Activated CD4-positive, alpha-beta memory T cell treated with anti-CD3 and anti-CD28 coated beads for 36 hours (primary cell): Measurements from ENCODE around the gene NRL. TPM values are rescaled to one million over a fixed set of nuclear protein-coding genes. Genes with fewer than 3 reads are reported as not detected.

Source experiments
- CTCF ChIA-PET: fragments of 350-600 bp; sonication (Branson Sonifier 250); formaldehyde crosslinking; loops from one replicate; lab custom pipeline; 2021; ENCODE audit warnings: antibody characterized with exemption, inconsistent platforms; lab: Charles Lee
- POLR2A ChIA-PET: fragments of 350-600 bp; sonication (Branson Sonifier 250); formaldehyde crosslinking; loops from one replicate; lab custom pipeline; 2021; ENCODE audit warnings: antibody characterized with exemption; lab: Charles Lee
- DNase-seq: peaks from one replicate; pipeline ENCODE4 v3.0.0-alpha.2; 2020
- H3K27ac Mint-ChIP-seq: one replicate; pipeline ENCODE4 v1.8.0; 2021; ENCODE audit warnings: mixed read lengths
- H3K27me3 Mint-ChIP-seq: one replicate; pipeline ENCODE4 v1.8.0; 2021; ENCODE audit warnings: mixed read lengths
- H3K36me3 Mint-ChIP-seq: one replicate; pipeline ENCODE4 v1.8.0; 2021; ENCODE audit warnings: mixed read lengths
- H3K4me1 Mint-ChIP-seq: one replicate; pipeline ENCODE4 v1.8.0; 2021; ENCODE audit warnings: low read depth, mixed read lengths
- H3K4me3 Mint-ChIP-seq: one replicate; pipeline ENCODE4 v1.8.0; 2021; ENCODE audit warnings: mild to moderate bottlenecking, mixed read lengths
- H3K9me3 Mint-ChIP-seq: one replicate; pipeline ENCODE4 v1.8.0; 2021; ENCODE audit warnings: mixed read lengths
- intact Hi-C: fragments of 100-400 bp; cut with micrococcal nuclease; formaldehyde crosslinking; loops from one replicate; pipeline ENCODE4 v1.15.1; 2023
- total RNA-seq, 2 experiments: library from RNA; stranded (reverse); gene quantifications; one replicate each; pipeline ENCODE4 v1.2.3, GENCODE V29; 2021

Gene NRL
- total RNA-seq, 2 experiments from 2014 or later = 1.2 to 1.9 TPM

- H3K27ac Mint-ChIP-seq = no peak overlapping the region
- H3K27me3 Mint-ChIP-seq = no peaks in the 10 kb centered on the region
- no peaks in the 10 kb centered on the region for H3K9me3 Mint-ChIP-seq
- H3K4me3 Mint-ChIP-seq = no peak overlapping the region
- ChIA-PET POLR2A (no interaction called here), CTCF (interaction anchor here (11.8 to 12.3 kb wide), 2 partner anchors 7 to 40 kb away, joined by 241 to 458 read pairs; no protein-coding TSS in a partner anchor)
- intact Hi-C loops = loop anchor here (10.0 kb wide), 1 partner anchor 114 kb away; the partner anchor contains the start of gene DHRS4L2
- H3K4me1 Mint-ChIP-seq = peaks cover 14% of the 10 kb centered on the region
- no peak for DNase-seq
- peaks cover 70% of the 10 kb centered on the region for H3K36me3 Mint-ChIP-seq
These were observed 15.6 kb downstream of the NRL start for GRCh38 chr14:24098927-24099813.

- Mint-ChIP-seq H3K27ac (no peak overlapping the region), H3K27me3 (no peaks in the 10 kb centered on the region), H3K9me3 (no peaks in the 10 kb centered on the region), H3K4me3 (no peak overlapping the region), H3K4me1 (peaks cover 18% of the 10 kb centered on the region), H3K36me3 (peaks cover 62% of the 10 kb centered on the region)
- POLR2A ChIA-PET = interaction anchor here (0.9 to 1.2 kb wide), 2 partner anchors 10 to 15 kb away, joined by 3 to 5 read pairs; no protein-coding TSS in a partner anchor
- CTCF ChIA-PET = interaction anchor here (11.8 to 12.3 kb wide), 2 partner anchors 8 to 39 kb away, joined by 241 to 458 read pairs; no protein-coding TSS in a partner anchor
- intact Hi-C loops = loop anchor here (10.0 kb wide), 1 partner anchor 114 kb away; the partner anchor contains the start of gene DHRS4L2
- no peak for DNase-seq
These were observed 16.4 kb downstream of the NRL start for GRCh38 chr14:24098229-24098926.

DNA sequence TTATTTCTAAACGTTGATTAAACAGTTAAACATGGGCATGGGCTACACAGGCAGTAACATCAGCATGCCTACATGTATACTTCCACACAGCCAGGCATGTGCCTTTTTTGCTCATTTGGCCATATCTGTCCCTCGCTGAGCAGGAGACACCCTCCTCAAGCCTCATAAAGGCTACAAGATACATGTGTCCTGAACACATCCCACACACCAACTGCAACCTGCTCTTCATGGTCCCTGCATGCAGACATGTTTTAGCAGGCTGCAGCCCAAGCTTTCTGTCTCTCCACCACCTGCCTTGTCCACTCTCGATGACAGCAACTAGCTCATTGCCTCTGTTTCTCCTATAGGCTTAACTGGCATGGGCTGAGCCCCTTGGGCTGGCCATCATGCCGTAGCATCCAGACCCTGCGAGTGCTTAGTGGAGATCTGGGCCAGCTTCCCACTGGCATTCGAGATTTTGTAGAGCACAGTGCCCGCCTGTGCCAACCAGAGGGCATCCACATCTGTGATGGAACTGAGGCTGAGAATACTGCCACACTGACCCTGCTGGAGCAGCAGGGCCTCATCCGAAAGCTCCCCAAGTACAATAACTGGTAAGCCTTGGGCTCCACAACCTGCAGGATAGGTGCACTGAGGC is 18.1 kb downstream of the NRL start:
- Mint-ChIP-seq H3K27me3 (no peaks in the 10 kb centered on the region), H3K4me3 (peak overlapping the region; percentile 32), H3K27ac (peak overlapping the region; percentile 42), H3K9me3 (no peaks in the 10 kb centered on the region), H3K36me3 (peaks cover 49% of the 10 kb centered on the region), H3K4me1 (peaks cover 25% of the 10 kb centered on the region)
- no peak for DNase-seq
- ChIA-PET CTCF (interaction anchor here (0.9 to 12.3 kb wide), 4 partner anchors 10 to 64 kb away, joined by 3 to 458 read pairs (median 127); partner anchors contain the start of genes DCAF11 and NRL), POLR2A (interaction anchor here (0.8 to 3.1 kb wide), 4 partner anchors 12 to 39 kb away, joined by 3 to 41 read pairs (median 4); partner anchors contain the start of genes DCAF11, NRL and PSME1)
- intact Hi-C loops = loop anchor here (10.0 kb wide), 1 partner anchor 112 kb away; the partner anchor contains the start of gene DHRS4L2

GRCh38 chr14:24095271-24096068 is 19.3 kb downstream of the NRL start:
- ChIA-PET POLR2A (interaction anchor here (0.6 to 4.0 kb wide), 13 partner anchors 9 to 119 kb away, joined by 3 to 46 read pairs (median 5); partner anchors contain the start of genes DCAF11, IRF9, NRL and PSME1), CTCF (interaction anchor here (0.6 to 12.3 kb wide), 10 partner anchors 11 to 552 kb away, joined by 3 to 458 read pairs (median 8); partner anchors contain the start of genes DCAF11, DHRS1, IRF9 and NOP9)
- Mint-ChIP-seq H3K9me3 (no peaks in the 10 kb centered on the region), H3K27me3 (no peaks in the 10 kb centered on the region), H3K36me3 (peaks cover 40% of the 10 kb centered on the region), H3K27ac (peak overlapping the region; percentile 97), H3K4me1 (peaks cover 27% of the 10 kb centered on the region), H3K4me3 (peak overlapping the region; percentile 94)
- intact Hi-C loops = loop anchor here (1.0 to 10.0 kb wide), 3 partner anchors 13 to 111 kb away; partner anchors contain the start of genes DHRS4L2 and PSME2
- DNase-seq = peak; percentile 84

- H3K4me1 Mint-ChIP-seq = peaks cover 28% of the 10 kb centered on the region
- H3K27me3 Mint-ChIP-seq = no peaks in the 10 kb centered on the region
- H3K9me3 Mint-ChIP-seq = no peaks in the 10 kb centered on the region
- ChIA-PET CTCF (interaction anchor here (0.6 to 12.3 kb wide), 11 partner anchors 11 to 552 kb away, joined by 3 to 458 read pairs (median 3); partner anchors contain the start of genes DCAF11, DHRS1, IRF9 and NOP9), POLR2A (interaction anchor here (0.6 to 4.0 kb wide), 12 partner anchors 10 to 119 kb away, joined by 3 to 46 read pairs (median 8); partner anchors contain the start of genes DCAF11, IRF9, NRL and PSME2)
- peaks cover 35% of the 10 kb centered on the region for H3K36me3 Mint-ChIP-seq
- H3K4me3 Mint-ChIP-seq = peak overlapping the region; percentile 94
- no peak for DNase-seq
- H3K27ac Mint-ChIP-seq = peak overlapping the region; percentile 97
- intact Hi-C loops = loop anchor here (1.0 to 10.0 kb wide), 8 partner anchors 13 to 202 kb away; partner anchors contain the start of genes DCAF11, DHRS1, DHRS4L2 and NOP9
These were observed 19.9 kb downstream of the NRL start for GRCh38 chr14:24094841-24095270.

GRCh38 chr14:24093901-24094840 is 20.6 kb downstream of the NRL start, which contains the start of gene PCK2:
Gene PCK2 (plus strand): TSS chr14:24094311. CDS start chr14:24094406, 95 bp downstream.
- H3K4me3 Mint-ChIP-seq = peak within 1 kb of the TSS; percentile 94
- intact Hi-C loops = loop anchor here (1.0 to 10.0 kb wide), 6 partner anchors 13 to 203 kb away; partner anchors contain the start of genes DCAF11, DHRS1, DHRS4L2 and NOP9
- H3K27me3 Mint-ChIP-seq = no peaks in the 10 kb centered on the region
- POLR2A ChIA-PET = interaction anchor here (0.8 to 4.0 kb wide), 14 partner anchors 9 to 149 kb away, joined by 3 to 46 read pairs (median 6); partner anchors contain the start of genes CHMP4A, DCAF11, EMC9 and NRL
- CTCF ChIA-PET = interaction anchor here (0.6 to 12.3 kb wide), 8 partner anchors 12 to 108 kb away, joined by 3 to 458 read pairs (median 18); partner anchors contain the start of genes DCAF11, EMC9, IRF9 and NRL
- DNase-seq = peak; percentile 94
- peaks cover 29% of the 10 kb centered on the region for H3K36me3 Mint-ChIP-seq
- no peaks in the 10 kb centered on the region for H3K9me3 Mint-ChIP-seq
- peak within 1 kb of the TSS; percentile 97 for H3K27ac Mint-ChIP-seq
- H3K4me1 Mint-ChIP-seq = peaks cover 28% of the 10 kb centered on the region

- no peaks in the 10 kb centered on the region for H3K9me3 Mint-ChIP-seq
- no peak for DNase-seq
- CTCF ChIA-PET = interaction anchor here (0.6 to 12.3 kb wide), 10 partner anchors 13 to 505 kb away, joined by 3 to 458 read pairs (median 4); partner anchors contain the start of genes DCAF11, EMC9, IRF9 and MDP1
- intact Hi-C loops = loop anchor here (5.0 to 10.0 kb wide), 2 partner anchors 109 to 204 kb away; partner anchors contain the start of genes DHRS1, DHRS4L2 and NOP9
- no peaks in the 10 kb centered on the region for H3K27me3 Mint-ChIP-seq
- POLR2A ChIA-PET = interaction anchor here (0.8 to 4.0 kb wide), 15 partner anchors 9 to 149 kb away, joined by 3 to 46 read pairs (median 5); partner anchors contain the start of genes CARMIL3, CHMP4A, DCAF11 and EMC9
- H3K4me1 Mint-ChIP-seq = peaks cover 28% of the 10 kb centered on the region
- peak overlapping the region; percentile 94 for H3K4me3 Mint-ChIP-seq
- peaks cover 23% of the 10 kb centered on the region for H3K36me3 Mint-ChIP-seq
- H3K27ac Mint-ChIP-seq = peak overlapping the region; percentile 97
These were observed 21.4 kb downstream of the NRL start for GRCh38 chr14:24093207-24093900.

DNA sequence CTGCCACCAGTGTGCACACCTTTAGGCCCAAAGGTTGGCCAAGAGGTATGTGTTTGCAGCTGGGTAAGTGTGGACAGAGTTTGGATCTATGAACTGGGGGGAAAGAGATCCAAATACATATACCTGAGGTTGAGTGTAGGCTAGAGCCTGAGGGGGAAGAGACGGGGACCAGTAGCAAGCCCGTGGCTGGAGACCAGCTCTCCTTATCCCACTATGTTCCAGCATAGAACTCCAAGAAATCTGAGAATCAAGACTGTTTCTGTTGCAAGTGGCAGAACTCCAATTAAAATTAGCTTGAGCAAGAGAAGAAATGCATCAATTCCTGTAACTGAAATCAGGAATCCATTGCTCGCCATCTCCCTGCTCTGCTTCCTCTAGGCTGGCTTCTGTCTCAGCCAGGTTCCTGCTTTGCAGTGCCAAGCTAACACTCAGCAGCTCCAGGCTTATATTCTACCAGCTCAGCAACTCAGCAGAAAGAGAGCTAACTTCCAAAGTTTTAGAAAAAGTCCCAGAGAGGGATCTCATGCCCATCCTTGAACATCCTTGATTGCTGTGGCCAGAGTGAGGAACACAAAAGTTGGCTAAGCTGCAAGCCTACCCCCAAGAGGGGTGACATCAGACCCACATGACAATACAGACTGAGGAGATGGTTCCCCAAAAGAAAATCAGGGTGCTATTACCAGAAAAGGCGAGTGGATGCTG is 22.1 kb downstream of the NRL start:
- intact Hi-C loops = loop anchor here (5.0 to 10.0 kb wide), 2 partner anchors 108 to 205 kb away; partner anchors contain the start of genes DHRS1, DHRS4L2 and NOP9
- Mint-ChIP-seq H3K27ac (peak overlapping the region; percentile 97), H3K36me3 (peaks cover 19% of the 10 kb centered on the region), H3K4me1 (peaks cover 28% of the 10 kb centered on the region), H3K27me3 (no peaks in the 10 kb centered on the region), H3K9me3 (no peaks in the 10 kb centered on the region), H3K4me3 (peak overlapping the region; percentile 94)
- CTCF ChIA-PET = interaction anchor here (0.8 to 12.3 kb wide), 8 partner anchors 12 to 504 kb away, joined by 3 to 458 read pairs (median 14); partner anchors contain the start of genes DCAF11, IRF9, MDP1 and NRL
- DNase-seq = no peak
- POLR2A ChIA-PET = interaction anchor here (0.9 to 4.0 kb wide), 9 partner anchors 10 to 121 kb away, joined by 3 to 46 read pairs (median 4); partner anchors contain the start of genes CARMIL3, CHMP4A, DCAF11 and EMC9
